HK-2 (cell line): Measurements from ENCODE around the gene ITGA6.
"Not testable (repeated sequence)": the region's sequence is repeated elsewhere in the genome, so short reads cannot be mapped to it uniquely, and the experiment has no call there.

Source experiments
- DNase-seq: peaks from one replicate; pipeline ENCODE4 v3.0.0-alpha.2; 2018; ENCODE audit not compliant: unreplicated experiment

ITGA6 gene

GRCh38 chr2:172516299-172516698 lies 88.9 kb downstream of the ITGA6 start:
- no peak for DNase-seq

- no peak for DNase-seq
Observed at GRCh38 chr2:172518995-172519394, 91.6 kb downstream of the ITGA6 start.

- DNase-seq: no peak
Observed at GRCh38 chr2:172525601-172526000, 98.2 kb downstream of the ITGA6 start.

DNA sequence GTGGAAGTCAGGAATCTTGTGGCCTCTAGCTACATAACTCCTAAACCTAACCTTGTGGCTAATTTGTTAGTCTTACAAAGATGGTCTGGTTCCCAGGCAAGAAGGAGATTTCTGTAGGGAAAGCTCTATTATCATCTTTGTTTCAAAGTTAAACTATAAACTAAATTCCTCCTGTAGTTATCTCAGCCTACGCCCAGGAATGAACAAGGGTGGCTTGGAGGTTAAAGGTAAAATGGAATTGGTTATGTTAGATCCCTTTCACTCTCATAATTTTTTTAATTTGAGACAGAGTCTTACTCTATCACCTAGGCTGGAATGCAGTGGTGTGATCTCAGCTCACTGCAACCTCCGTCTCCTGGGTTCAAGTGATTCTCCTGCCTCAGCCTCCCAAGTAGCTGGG lies 103.9 kb downstream of the ITGA6 start:
- no peak for DNase-seq

DNA sequence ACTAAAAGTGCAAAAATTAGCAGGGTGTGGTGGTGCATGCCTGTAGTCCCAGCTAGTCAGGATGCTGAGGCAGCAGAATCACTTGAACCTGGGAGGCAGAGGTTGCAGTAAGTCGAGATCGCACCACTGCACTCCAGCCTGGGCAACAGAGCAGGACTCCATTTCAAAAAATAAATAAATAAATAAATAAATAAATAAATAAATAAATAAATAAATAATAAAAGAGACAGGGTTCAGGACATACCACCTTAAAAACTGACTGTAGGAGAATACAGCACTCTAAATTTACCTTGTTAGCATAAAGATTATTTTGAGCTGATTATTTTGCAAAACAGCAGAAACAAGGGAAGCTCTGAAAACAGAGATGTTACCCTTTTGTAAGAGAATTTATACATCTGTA lies 105.1 kb downstream of the ITGA6 start:
- not testable (repeated sequence) for DNase-seq

GRCh38 chr2:172533687-172534086 lies 106.3 kb downstream of the ITGA6 start:
- no peak for DNase-seq

- no peak for DNase-seq
Observed at GRCh38 chr2:172535119-172535518, 107.7 kb downstream of the ITGA6 start.

DNA sequence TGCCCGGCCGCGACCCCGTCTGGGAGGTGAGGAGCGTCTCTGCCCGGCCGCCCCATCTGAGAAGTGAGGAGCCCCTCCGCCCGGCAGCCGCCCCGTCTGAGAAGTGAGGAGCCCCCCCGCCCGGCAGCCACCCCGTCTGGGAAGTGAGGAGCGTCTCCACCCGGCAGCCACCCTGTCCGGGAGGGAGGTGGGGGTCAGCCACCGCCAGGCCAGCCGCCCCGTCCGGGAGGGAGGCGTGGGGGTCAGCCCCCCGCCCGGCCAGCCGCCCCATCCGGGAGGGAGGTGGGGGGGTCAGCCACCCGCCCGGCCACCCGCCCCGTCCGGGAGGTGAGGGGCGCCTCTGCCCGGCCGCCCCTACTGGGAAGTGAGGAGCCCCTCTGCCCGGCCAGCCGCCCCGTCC lies 110.5 kb downstream of the ITGA6 start:
- not testable (repeated sequence) for DNase-seq

- DNase-seq: no peak
Observed at GRCh38 chr2:172539767-172540166, 112.4 kb downstream of the ITGA6 start.

DNA sequence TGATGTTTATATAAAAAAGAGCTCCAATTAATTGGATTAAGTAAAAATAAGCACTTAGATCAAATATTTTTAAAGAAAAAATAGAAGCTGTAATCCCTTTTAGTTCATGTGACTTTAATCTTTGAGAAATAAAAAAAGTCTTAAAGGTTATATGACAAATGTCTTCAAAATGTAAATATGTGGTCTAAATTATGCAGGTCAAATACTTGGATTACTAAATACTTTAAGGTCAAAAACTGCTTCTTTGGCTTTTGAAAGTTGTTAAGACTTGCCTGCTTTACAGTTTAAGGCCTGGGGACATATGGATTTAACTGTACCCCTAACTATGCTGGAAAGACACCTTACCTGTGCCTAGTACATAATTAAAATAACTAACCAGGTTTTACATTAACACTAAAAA lies 113.0 kb downstream of the ITGA6 start:
- DNase-seq: no peak

GRCh38 chr2:172545408-172546075 lies 118.2 kb downstream of the ITGA6 start:
- DNase-seq: no peak

GRCh38 chr2:172549131-172549530 lies 121.7 kb downstream of the ITGA6 start:
- DNase-seq: no peak

DNA sequence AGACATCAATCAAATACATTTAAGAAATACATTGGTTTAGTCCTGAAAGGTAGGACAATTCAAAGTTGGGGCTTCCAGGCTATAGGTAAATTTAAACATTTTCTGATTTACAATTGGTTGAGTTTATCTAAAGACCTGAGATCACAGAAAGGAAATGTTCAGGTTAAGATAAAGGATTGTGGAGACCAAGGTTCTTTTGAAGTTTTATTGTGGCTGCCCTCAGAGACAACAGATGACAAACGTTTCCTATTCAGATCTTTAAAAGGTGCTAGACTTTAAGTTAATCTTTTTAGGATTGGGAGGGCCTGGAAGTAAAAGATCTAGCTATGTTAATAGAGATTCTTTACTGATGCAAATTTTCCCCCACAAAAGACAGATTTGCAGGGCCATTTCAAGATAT lies 122.4 kb downstream of the ITGA6 start:
- DNase-seq: not testable (repeated sequence)

GRCh38 chr2:172550419-172550818 lies 123.0 kb downstream of the ITGA6 start:
- DNase-seq: no peak

- no peak for DNase-seq
Observed at GRCh38 chr2:172551271-172551670, 123.9 kb downstream of the ITGA6 start.

GRCh38 chr2:172552547-172553291 lies 125.3 kb downstream of the ITGA6 start:
- peak; percentile 27 for DNase-seq

DNA sequence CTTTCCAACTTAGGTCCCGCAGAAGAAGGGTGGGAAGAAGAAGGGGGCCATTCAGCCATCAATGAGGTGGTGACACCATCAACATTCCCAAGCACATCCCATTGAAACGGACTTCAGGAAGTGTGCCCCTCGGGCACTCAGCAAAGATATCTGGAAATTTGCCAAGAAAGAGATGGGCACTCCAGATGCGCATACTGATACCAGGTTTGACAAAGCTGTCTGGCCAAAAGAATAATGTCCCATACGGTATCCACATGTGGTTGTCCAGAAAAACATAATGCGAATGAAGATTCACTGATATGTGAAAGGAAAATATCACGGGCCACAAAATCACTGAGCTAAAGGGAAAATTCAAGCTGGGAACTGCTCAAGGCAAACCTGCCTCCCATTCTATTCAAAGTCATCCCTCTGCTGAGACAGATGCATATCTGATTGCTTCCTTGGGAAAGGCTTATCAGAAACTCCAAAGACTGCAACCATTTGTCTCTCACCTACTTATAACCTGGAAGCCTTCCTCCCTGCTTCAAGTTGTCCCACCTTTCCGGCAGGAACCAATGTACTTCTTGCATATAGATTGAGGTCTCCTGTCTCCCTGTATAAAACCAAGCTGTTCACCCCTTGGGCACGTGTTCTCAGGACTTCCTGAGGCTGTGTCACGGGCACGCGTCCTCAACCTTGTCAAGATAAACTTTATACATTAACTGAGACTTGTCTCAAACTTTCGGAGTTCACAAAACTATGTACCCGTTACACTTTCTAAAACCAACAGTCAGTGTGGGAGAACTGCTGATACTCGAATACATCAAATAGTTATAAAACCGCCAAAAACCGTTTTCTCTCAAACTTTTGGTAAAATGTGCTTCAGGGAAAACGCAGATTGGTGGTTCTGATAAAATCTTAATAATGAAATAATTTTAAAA lies 127.2 kb downstream of the ITGA6 start:
- peak; percentile 20 for DNase-seq

DNA sequence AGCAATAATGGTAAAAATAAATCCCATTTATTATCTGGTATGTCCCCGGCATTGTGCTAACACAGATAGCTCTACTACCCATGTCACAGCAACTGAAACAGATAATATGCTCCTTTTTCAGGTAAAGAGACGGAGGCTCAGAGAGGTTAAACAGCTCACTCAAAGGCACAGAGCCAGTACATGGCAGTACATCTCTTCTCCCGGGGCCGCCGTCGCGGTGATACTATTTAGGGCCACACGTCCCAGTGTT lies 127.8 kb downstream of the ITGA6 start:
- no peak for DNase-seq
